Fibroblast of pulmonary artery (primary cell): ENCODE data around the gene RAPGEF1.

ENCODE experiments used
- DNase-seq: peaks from one replicate; pipeline ENCODE4 v3.0.0-alpha.2; 2010; ENCODE audit warnings: low read depth
- H3K4me3 ChIP-seq: replicated peaks from 2 replicates; pipeline ENCODE4 v1.5.1; 2011; ENCODE audit warnings: low read depth, mild to moderate bottlenecking, control low read depth, low read length, moderate library complexity
- TF ChIP-seq, protein P1 (sequence below): IDR thresholded peaks from 2 replicates; pipeline ENCODE4 v1.5.1; 2011; ENCODE audit warnings: mild to moderate bottlenecking, control low read depth, low read length, inconsistent platforms; ENCODE audit errors: missing control alignments

Gene RAPGEF1

DNA sequence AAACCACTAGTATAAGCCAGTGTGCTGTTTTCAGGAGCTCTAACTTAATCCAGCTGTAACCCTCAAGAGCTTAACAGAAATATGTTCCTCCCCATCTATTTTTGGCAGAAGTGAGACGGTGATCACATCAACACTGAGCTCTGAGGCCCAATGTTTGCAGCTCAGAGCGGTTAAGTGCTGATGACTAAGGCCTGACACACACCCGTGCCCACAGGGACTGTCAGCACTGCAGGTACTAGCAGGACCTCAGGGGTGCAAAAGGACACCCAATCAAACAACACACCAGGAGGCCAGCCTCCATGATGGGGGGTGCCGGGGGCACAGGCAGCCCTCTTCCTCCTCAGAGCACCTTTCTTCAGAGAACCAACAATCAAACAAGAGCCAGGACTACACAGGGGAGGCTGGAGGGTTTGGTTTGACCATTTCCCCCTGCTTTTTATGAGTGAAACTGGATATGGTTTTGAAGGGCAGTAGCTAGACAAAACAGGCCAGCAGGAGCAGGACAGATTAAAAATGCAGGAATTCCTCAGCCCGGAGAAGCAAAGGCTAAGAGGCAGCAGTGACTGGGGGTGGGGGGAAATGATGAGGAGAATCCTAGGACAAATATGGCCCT is 61.3 kb downstream of the RAPGEF1 start:
- TF ChIP-seq, protein P1, sequence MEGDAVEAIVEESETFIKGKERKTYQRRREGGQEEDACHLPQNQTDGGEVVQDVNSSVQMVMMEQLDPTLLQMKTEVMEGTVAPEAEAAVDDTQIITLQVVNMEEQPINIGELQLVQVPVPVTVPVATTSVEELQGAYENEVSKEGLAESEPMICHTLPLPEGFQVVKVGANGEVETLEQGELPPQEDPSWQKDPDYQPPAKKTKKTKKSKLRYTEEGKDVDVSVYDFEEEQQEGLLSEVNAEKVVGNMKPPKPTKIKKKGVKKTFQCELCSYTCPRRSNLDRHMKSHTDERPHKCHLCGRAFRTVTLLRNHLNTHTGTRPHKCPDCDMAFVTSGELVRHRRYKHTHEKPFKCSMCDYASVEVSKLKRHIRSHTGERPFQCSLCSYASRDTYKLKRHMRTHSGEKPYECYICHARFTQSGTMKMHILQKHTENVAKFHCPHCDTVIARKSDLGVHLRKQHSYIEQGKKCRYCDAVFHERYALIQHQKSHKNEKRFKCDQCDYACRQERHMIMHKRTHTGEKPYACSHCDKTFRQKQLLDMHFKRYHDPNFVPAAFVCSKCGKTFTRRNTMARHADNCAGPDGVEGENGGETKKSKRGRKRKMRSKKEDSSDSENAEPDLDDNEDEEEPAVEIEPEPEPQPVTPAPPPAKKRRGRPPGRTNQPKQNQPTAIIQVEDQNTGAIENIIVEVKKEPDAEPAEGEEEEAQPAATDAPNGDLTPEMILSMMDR = no peak
- peak; percentile 89 for DNase-seq
- H3K4me3 ChIP-seq = no peak overlapping the region

DNA sequence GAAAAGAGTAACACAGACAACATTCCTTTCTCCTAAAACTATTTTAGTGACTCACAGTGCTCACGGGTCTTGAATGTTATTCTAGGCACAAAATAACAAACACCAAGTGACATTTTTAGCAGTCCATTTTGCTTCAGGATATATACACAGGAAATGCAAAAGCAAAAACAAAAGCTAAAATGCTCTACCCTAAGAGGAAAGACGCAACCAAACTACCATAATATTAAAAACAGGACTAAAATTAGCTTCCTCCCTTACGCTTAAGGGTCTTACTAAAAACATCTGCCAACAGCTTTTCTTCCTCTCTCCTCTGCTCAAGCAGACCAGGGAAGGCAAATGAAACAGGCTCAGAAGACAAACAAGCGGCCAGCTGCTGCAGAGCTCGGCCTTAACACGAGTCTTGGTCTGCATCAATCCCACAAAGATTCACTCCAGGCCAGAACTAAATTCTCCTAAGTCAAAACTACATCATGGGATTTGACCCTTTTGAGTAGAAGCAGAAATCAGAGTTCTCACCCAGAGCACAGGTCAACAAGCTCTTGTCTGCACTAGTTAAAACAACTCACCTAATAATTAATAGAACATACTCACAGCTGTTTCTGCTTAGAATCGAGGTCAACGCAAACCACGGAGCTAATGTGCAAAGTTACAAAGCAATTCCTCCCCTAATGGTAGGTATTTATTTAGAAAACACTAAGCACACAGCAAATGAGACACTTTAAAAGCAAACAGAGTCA is 62.3 kb downstream of the RAPGEF1 start:
- DNase-seq = peak; percentile 77
- peak overlapping the region; percentile 22 for H3K4me3 ChIP-seq
- TF ChIP-seq, protein P1 = no peak

DNA sequence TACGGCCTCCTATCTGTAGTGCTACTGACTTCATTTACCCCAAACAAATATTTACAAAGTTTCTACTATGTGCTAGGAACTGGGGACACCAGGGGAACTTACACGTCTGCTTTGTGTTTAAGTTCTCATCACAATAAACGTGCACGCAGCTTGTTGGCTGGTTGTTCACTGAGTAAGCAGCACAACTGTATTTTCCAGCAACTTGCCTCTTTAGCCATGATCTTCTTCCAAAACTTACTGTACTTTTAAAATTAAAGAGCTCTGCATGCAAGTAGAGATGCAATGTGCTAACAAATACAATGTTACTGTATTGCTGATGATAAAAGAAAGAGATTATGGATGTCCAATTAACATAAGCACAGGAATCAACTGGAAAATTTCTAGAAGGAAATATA is 62.8 kb downstream of the RAPGEF1 start:
- peak; percentile 45 for DNase-seq
- TF ChIP-seq, protein P1 = no peak
- no peak overlapping the region for H3K4me3 ChIP-seq

DNA sequence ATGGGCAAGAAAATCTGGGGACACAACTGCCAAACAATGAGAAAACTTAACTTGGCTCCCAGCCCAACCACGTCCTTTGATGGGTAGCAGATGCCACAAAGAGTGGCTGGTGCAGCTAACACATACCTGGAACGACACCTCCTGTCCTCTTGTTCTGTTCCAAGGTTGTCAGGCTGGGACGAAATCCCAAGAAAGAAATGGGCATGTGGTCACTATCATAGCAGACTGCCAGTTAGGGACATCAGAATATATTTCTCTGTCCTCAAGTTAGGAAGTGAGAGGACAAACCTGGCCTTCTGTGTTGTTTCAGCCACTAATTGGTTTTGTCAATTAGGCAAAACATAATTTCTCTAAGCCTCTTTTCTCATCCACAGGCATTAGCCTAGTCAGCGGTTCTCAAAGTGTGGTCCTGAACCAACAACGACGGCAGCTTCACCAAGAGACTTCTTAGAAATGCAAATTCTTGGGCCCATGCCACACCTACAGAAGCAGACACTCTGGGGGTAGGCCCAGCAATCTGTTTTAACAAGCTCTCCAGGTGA is 63.4 kb downstream of the RAPGEF1 start:
- no peak overlapping the region for H3K4me3 ChIP-seq
- TF ChIP-seq, protein P1 = no peak
- DNase-seq = no peak

DNA sequence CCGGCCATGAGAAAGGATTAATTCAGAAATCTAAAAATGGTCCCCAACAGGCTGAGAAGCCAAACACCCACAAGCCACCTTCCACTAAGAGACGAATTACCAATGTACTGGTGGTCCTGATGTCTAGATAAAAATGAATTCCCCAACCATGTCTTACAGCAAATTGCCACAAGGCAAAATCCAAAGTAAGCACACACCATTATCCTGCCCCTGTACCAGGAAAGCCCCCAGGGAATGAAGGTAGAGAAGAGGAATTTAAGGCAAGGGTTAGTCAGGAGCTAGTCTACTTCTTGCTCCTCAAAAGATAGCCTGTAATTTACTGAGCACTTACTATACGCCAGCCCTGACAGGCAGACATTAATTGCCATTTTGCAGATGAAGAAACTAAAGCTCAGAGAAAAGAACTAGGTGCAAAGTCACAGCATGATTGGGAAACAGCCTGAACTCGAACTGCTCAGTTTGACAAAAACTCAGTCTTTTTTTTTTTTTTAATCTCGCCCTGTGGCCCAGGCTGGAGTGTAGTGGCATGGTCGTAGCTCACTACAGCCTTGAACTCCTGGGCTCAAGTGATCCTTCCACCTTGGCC is 64.3 kb downstream of the RAPGEF1 start:
- TF ChIP-seq, protein P1 = no peak
- no peak for DNase-seq
- no peak overlapping the region for H3K4me3 ChIP-seq

DNA sequence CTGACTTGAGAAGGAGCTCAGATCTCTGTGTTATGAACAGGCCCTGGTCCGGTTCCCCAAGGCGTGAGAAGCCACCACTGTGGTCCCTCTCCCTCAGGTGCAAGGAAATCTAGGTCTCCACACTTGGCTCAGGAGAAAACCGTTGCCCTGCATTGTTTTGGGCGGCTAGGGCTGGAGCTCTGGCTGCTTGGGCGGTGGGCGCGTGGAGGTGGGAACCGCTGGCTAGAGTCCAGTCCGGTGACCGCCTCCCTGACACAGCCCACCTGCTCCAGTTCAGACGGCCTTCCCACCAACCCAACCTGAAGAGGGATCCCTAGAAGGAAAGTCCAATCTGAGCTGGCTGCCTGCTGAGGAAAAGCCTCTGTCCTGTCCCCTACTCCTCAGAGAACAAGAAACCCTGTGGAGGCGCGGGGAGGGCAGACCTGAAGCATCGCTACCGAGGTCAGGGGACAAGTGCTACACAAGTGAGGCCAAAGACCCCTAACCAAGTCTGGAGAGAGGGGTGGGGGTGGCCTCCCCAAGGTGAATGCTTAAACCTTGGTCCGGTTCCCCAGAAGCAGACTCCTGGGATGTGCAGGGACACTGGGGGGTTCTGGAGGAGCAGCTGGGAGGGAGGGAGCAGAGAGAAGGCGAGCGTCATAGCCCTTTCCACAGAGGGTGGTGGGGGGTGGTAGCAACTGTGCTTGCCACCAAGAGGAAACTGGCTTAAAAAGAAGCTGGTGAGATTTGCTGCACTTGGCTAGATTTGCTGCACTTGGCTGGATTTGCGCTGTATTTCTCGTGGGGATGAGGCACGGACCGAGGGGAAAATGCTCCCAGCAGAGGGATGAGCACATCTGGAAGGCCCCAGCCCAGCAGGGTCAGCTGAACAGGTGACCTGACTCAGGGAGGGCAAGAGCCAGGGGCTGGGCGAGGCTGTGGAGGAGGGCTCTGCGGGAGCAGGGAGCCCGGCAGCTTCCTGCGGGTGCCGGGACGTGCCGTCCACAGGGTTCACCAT is 65.2 kb downstream of the RAPGEF1 start:
- no peak for DNase-seq
- H3K4me3 ChIP-seq = no peak overlapping the region
- TF ChIP-seq, protein P1 = no peak
